Heart left ventricle (tissue), 16 donors: ENCODE results near the gene LRP5. TPM values are rescaled to one million over a fixed set of nuclear protein-coding genes. Genes with fewer than 3 reads are reported as not detected.
"Not testable (repeated sequence)": the region's sequence is repeated elsewhere in the genome, so short reads cannot be mapped to it uniquely, and the experiment has no call there.

Experiments used
- ATAC-seq, 4 donors: fragments of 200-7000 bp; cut with Tn5 transposase; one replicate each; pipeline ENCODE4 v1.9.1; 2020 to 2022; ENCODE audit warnings: moderate library complexity in 4 of 4, mild to moderate bottlenecking in 3 of 4, moderate number of reproducible peaks in 1 of 4
- DNase-seq, 5 donors: peaks; one replicate each; pipeline ENCODE4 v3.0.0-alpha.2; 2020
- H3K27ac ChIP-seq, 12 donors: fragments of 200-600 bp; sonication (generic) in 4 of 12; one replicate each; pipeline versions ENCODE4 v1.5.0 to v1.8.0; 2016 to 2022; ENCODE audit warnings: mild to moderate bottlenecking in 2 of 12
- H3K27me3 ChIP-seq, 9 donors: fragments of 200-600 bp; sonication (generic) in 2 of 9; one replicate each; pipeline versions ENCODE4 v1.5.1 to v1.8.0; 2016 to 2022; ENCODE audit warnings: mild to moderate bottlenecking in 3 of 9
- H3K36me3 ChIP-seq, 9 donors: fragments of 200-600 bp; sonication (generic) in 2 of 9; one replicate each; pipeline versions ENCODE4 v1.5.0 to v1.8.0; 2018 to 2022; ENCODE audit warnings: mild to moderate bottlenecking in 2 of 9
- H3K4me1 ChIP-seq, 12 donors: fragments of 200-600 bp; sonication (generic) in 4 of 12; one replicate each; pipeline versions ENCODE4 v1.5.0 to v1.8.0; 2016 to 2022; ENCODE audit warnings: mild to moderate bottlenecking in 3 of 12
- H3K4me3 ChIP-seq, 12 donors: fragments of 200-600 bp; sonication (generic) in 4 of 12; one replicate each; pipeline versions ENCODE4 v1.5.0 to v1.8.0; 2017 to 2022; ENCODE audit warnings: mild to moderate bottlenecking in 9 of 12, moderate library complexity in 4 of 12
- H3K9me3 ChIP-seq, 12 donors: fragments of 200-600 bp; sonication (generic) in 4 of 12; one replicate each; pipeline versions ENCODE4 v1.5.0 to v1.8.0; 2016 to 2022; ENCODE audit warnings: mild to moderate bottlenecking in 1 of 12
- CTCF ChIP-seq, 12 donors: fragments of 200-600 bp; sonication (generic) in 4 of 12; IDR thresholded peaks; one replicate each; pipeline versions ENCODE4 v1.5.0 to v1.8.0; 2018 to 2022; ENCODE audit warnings: antibody characterized with exemption in 12 of 12, mild to moderate bottlenecking in 5 of 12
- POLR2A ChIP-seq, 2 donors: fragments of 450-650 bp; IDR thresholded peaks; one replicate each; pipeline ENCODE4 v1.6.1; 2017; ENCODE audit warnings: antibody characterized with exemption in 2 of 2, mild to moderate bottlenecking in 2 of 2, moderate library complexity in 2 of 2
- WGBS, 4 donors: extraction: QIAGEN DNeasy Blood & Tissue Kit in 2 of 4; methylation state at CpG; one replicate each; pipeline versions ENCODE4 v1.1.5 to v1.1.7; 2013 to 2018; 5-methylcytosine and 5-hydroxymethylcytosine counted together
- intact Hi-C, 10 donors: fragments of 100-400 bp; cut with DNase I; formaldehyde crosslinking; loops; one replicate each; pipeline versions ENCODE4 v1.11.1 to v1.14.2; 2022
- polyA plus RNA-seq, 2 donors: library from polyadenylated mRNA; stranded (reverse); fragments of 200-250 nt; gene quantifications; one replicate each; pipeline ENCODE4 v1.2.3, GENCODE V29; 2013
- total RNA-seq, 9 donors: library from RNA; depleted of rRNA in 2 of 9; stranded (reverse); fragments of >200 nt in 2 of 9; fragmentation: NEBNext Ultra II Directional in 3 of 9; extraction: Animal tissue kit (Norgen Biotek cat#: 25700) in 3 of 9; gene quantifications; one replicate each; pipeline versions ENCODE4 v1.1.0 to v1.2.4, GENCODE V29; 2016 to 2023
- donor health status: ischemic (EF 13 %, LVEDD 7.1; RV severe dilation, severe dysfunction).
- donor health status: healthy with polysubstance abuse.
- donor health status: DM: no; HTN: yes; CAD: no.
- donor health status: DM: no; HTN: no; CAD: no.
- donor health status: ischemic (EF 25% LVEDD 6.9; RV normal size, moderate dysfunction).
- donor health status: ischemic (EF 25% LVEDD 5.7; RV mildly dilated, moderate dysfunction).
- donor health status: healthy.
- donor health status: DM: yes; HTN: yes; CAD: no.
- donor health status: ischemic (EF 35%, LVEDD 5.7; RV mildly dilated, moderate dysfunction).
- donor health status: nonischemic (EF 11% LVEDD 7.7; RV severe dilation, severe dysfunction).
- donor health status: DM: yes; HTN: yes; CAD: no.
- donor health status: PGD.
- donor health status: ischemic (EF 29% LVEDD 5.4; RV normal size, mild dysfunction).
- donor health status: nonischemic (EF 23%, LVEDD 6.1; RV moderate dilation, normal function).

LRP5 gene
- total and polyA plus RNA-seq, 11 donors: 30.2 to 62.5 (median 39.8) TPM

GRCh38 chr11:68430801-68431200, 118.4 kb downstream of the LRP5 start:
- intact Hi-C loops: no loop called here
- Histone ChIP-seq H3K4me3 (no peak overlapping the region), H3K27ac (no peak overlapping the region), H3K36me3 (peaks cover 4 to 85% (median 66%) of the 10 kb centered on the region in 9 donors), H3K4me1 (peaks cover 0 to 23% (median 12%) of the 10 kb centered on the region in 12 donors), H3K9me3 (peaks cover 0 to 18% (median 13%) of the 10 kb centered on the region in 12 donors), H3K27me3 (no peaks in the 10 kb centered on the region)
- no peak for TF ChIP-seq POLR2A (IDR thresholded peaks at IDR 0.05)
- TF ChIP-seq CTCF (IDR thresholded peaks at IDR 0.05): no peak
- ATAC-seq (no peak), DNase-seq (no peak)
- WGBS, 4 donors: 89 to 94% (median 92%) methylated on average over 3 of the region's 3 CpGs

- peak in 1 of 5 donors; percentile 54 for DNase-seq
- peak overlapping the region in 5 of 12 donors; percentile 2 to 31 (median 20) for H3K27ac ChIP-seq
- peaks cover 4 to 79% (median 66%) of the 10 kb centered on the region in 9 donors for H3K36me3 ChIP-seq
- H3K4me1 ChIP-seq: peaks cover under 1 to 30% (median 18%) of the 10 kb centered on the region in 12 donors
- no peaks in the 10 kb centered on the region for H3K27me3 ChIP-seq
- WGBS, 4 donors: 73 to 85% (median 77%) methylated on average over 11 to 24 of the region's 24 CpGs
- no peak for TF ChIP-seq POLR2A (IDR thresholded peaks at IDR 0.05)
- TF ChIP-seq CTCF (IDR thresholded peaks at IDR 0.05): no peak
- peak in 1 of 4 donors; percentile 6 for ATAC-seq
- no peak overlapping the region for H3K4me3 ChIP-seq
- intact Hi-C loops: no loop called here
- H3K9me3 ChIP-seq: peaks cover 0 to 18% (median 13%) of the 10 kb centered on the region in 12 donors
Measured at GRCh38 chr11:68431984-68432645, 119.7 kb downstream of the LRP5 start.

GRCh38 chr11:68432874-68433273, 120.5 kb downstream of the LRP5 start:
- H3K27me3 ChIP-seq: no peaks in the 10 kb centered on the region
- WGBS, 4 donors: 34 to 48% (median 43%) methylated on average over 14 to 17 of the region's 17 CpGs
- ATAC-seq: peak; percentile 39 to 72 (median 54)
- peaks cover 0 to 18% (median 13%) of the 10 kb centered on the region in 12 donors for H3K9me3 ChIP-seq
- peak in 4 of 5 donors; percentile 35 to 78 (median 72) for DNase-seq
- H3K4me3 ChIP-seq: no peak overlapping the region
- peaks cover 4 to 76% (median 62%) of the 10 kb centered on the region in 9 donors for H3K36me3 ChIP-seq
- intact Hi-C loops: no loop called here
- peak overlapping the region in 6 of 12 donors; percentile 2 to 34 (median 23) for H3K27ac ChIP-seq
- no peak for TF ChIP-seq CTCF (IDR thresholded peaks at IDR 0.05)
- TF ChIP-seq POLR2A (IDR thresholded peaks at IDR 0.05): no peak
- peaks cover 3 to 38% (median 24%) of the 10 kb centered on the region in 12 donors for H3K4me1 ChIP-seq

- peaks cover 0 to 18% (median 13%) of the 10 kb centered on the region in 12 donors for H3K9me3 ChIP-seq
- DNase-seq (no peak), ATAC-seq (no peak)
- no peaks in the 10 kb centered on the region for H3K27me3 ChIP-seq
- H3K4me3 ChIP-seq: no peak overlapping the region
- H3K4me1 ChIP-seq: peaks cover 3 to 42% (median 29%) of the 10 kb centered on the region in 12 donors
- WGBS, 4 donors: 92 to 95% (median 93%) methylated on average over 29 to 31 of the region's 31 CpGs
- intact Hi-C loops: no loop called here
- peak overlapping the region in 1 of 12 donors; percentile 26 for H3K27ac ChIP-seq
- peaks cover 4 to 77% (median 60%) of the 10 kb centered on the region in 9 donors for H3K36me3 ChIP-seq
- no peak for TF ChIP-seq POLR2A (IDR thresholded peaks at IDR 0.05)
- TF ChIP-seq CTCF (IDR thresholded peaks at IDR 0.05): no peak
Measured at GRCh38 chr11:68433541-68433940, 121.2 kb downstream of the LRP5 start.

GRCh38 chr11:68434159-68434558, 121.8 kb downstream of the LRP5 start:
- H3K27me3 ChIP-seq, intact Hi-C loops, H3K4me3 ChIP-seq, H3K27ac ChIP-seq, ATAC-seq, DNase-seq: not testable (repeated sequence)
- H3K4me1 ChIP-seq: peaks cover 3 to 42% (median 29%) of the 10 kb centered on the region in 12 donors
- H3K36me3 ChIP-seq: peaks cover 2 to 77% (median 60%) of the 10 kb centered on the region in 9 donors
- peaks cover 0 to 14% (median 10%) of the 10 kb centered on the region in 12 donors for H3K9me3 ChIP-seq
- WGBS, 4 donors: 94 to 98% (median 95%) methylated on average over 5 of the region's 5 CpGs
